ENCODE measurements around the gene CHRNA4. TPM values are rescaled to one million over a fixed set of nuclear protein-coding genes. Genes with fewer than 3 reads are reported as not detected.

Gene CHRNA4
- polyA plus RNA-seq, 1 of the 3 experiments (the other 2 are of a cell fraction), result not detected

DNA sequence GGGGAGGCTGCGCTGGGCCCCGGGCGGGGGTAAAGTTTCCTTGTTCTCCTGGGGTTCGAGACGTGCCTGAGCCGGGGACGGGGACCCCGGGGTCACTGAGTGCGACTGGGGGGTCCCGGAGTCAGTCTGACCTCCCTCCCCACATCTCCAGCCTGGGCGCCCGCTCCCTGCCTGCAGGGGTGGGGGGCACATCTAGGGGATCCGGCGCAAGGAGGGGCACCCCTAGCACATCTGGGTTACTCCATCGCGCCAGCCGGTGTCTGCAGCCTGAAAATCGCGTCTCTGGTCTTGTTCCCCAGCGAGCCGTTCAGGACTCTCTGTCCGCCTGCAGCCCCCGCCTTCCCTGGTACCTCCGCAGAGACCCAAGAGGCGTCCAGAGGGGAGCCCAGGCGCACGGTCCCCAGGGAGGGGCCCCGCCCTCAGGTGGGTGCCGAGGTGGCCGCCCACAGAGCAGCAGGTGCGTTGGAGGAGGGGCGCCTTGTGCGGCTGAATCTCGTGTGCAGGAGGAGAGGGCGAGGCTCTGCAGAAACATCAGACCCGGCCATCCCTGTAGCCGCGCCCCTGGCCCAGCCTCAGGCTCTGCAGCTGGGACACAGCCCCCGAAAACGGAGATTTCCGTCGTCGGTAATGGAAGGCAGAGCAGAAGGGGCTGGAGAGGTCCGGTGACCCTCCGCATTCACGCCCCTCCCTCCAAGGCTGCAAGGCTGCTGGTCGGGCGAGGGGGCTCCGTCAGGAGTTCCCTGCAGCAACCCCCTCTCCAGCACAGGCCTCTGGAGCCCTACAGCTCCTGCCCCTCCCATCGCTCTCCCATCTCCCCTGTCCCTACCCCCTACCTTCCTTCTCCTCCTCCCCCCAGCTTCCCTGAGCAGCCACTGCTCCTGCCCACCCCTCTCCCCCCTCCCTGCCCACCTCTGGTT lies 628 bp upstream of the CHRNA4 start:
- no peak for TF ChIP-seq POLR2AphosphoS5 (IDR thresholded peaks at IDR 0.05; ENCODE audit: low read depth, low read length)
- H4K20me1 ChIP-seq (ENCODE audit: insufficient read depth), result no peaks in the 10 kb centered on the region
- H3K4me3 ChIP-seq (ENCODE audit: low read depth in 2 of 2, low read length in 1 of 2), result no peak overlapping the region
- no peaks in the 10 kb centered on the region for H3K9me3 ChIP-seq
- POLR2A ChIA-PET, result no interaction called here
- 27% methylated on average over 15 of the region's 50 CpGs for WGBS (ENCODE audit: low lambda C conversion rate)
- no peaks in the 10 kb centered on the region; a peak in 1 of 4 replicates for H3K4me1 ChIP-seq (ENCODE audit: control insufficient read depth in 1 of 2, insufficient read depth in 2 of 2, low read depth in 1 of 2, low read length in 1 of 2)
- CTCF ChIA-PET, result interaction anchor here (0.6 to 4.9 kb wide), 4 partner anchors 20 to 139 kb away, joined by 3 to 30 read pairs (median 24); no protein-coding TSS in a partner anchor
- no peaks in the 10 kb centered on the region for H3K27me3 ChIP-seq (ENCODE audit: insufficient read depth)
- no peak overlapping the region for H3K27ac ChIP-seq (ENCODE audit: low read depth in 2 of 2, low read length in 1 of 2)
- no peaks in the 10 kb centered on the region for H3K9me2 ChIP-seq
- H3K36me3 ChIP-seq (replicated peaks in 1 of 2; ENCODE audit: control insufficient read depth in 1 of 2, insufficient read depth in 2 of 2, low read length in 1 of 2), result no peaks in the 10 kb centered on the region
- no peak overlapping the region for H3K9ac ChIP-seq
- DNase-seq, result no peak
- H3K4me2 ChIP-seq, result no peak overlapping the region
- H3F3A ChIP-seq (replicated peaks; ENCODE audit: insufficient read depth), result no peaks in the 10 kb centered on the region
- no peak overlapping the region for H2AFZ ChIP-seq (ENCODE audit: low read depth)
- no peaks in the 10 kb centered on the region for H3K79me2 ChIP-seq (ENCODE audit: insufficient read depth)

DNA sequence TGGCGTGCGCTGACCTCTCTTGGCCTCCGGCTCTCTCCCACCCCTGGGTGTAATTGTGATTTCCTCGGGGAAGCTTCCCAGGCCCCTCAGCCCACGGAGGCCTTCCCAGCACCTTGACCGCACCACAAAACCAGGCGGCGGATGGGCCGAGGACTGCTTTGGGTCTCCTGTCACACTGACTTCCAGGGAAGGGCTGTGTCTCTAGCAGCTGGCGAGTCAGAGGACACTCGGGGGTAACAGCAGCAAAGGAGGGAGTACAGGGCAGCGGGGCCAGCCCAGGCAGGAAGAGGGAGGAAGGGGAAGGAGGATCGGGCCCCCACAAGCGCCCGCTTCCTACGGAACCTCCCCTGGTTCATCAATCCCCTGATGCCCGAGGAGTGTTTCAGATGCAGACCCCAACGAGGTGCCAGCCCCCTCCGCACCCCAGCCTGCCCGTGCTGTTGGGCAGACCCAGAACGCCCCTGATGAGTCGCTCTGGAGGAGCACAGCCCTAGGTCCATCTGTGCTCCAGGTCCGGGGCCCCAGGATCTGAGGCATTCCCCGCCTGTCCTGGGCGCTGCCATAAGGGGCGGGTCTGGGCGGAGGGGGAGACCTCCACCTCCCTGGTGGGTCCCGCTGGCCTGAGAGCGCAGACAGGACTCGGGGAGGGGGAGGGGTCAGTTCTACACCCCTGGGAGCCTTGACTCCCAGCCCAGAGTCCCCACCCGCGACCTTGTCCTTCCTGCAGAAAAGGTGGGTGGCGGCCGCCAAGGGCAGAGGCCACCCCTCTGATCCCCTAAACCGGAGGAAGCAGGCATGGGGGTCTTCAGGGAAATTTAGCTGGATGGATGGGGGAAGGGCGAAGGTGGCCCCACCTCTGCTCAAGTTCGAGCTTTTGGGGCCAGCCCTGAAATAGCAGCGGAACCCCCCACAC lies 956 bp downstream of the CHRNA4 start:
- Histone ChIP-seq H2AFZ (ENCODE audit: low read depth) (no peak overlapping the region), H3K36me3 (replicated peaks in 1 of 2; ENCODE audit: control insufficient read depth in 1 of 2, insufficient read depth in 2 of 2, low read length in 1 of 2) (no peaks in the 10 kb centered on the region), H3K9me3 (no peaks in the 10 kb centered on the region), H4K20me1 (ENCODE audit: insufficient read depth) (no peaks in the 10 kb centered on the region), H3K27ac (ENCODE audit: low read depth in 2 of 2, low read length in 1 of 2) (no peak overlapping the region), H3K4me2 (no peak overlapping the region), H3K79me2 (ENCODE audit: insufficient read depth) (no peaks in the 10 kb centered on the region), H3K9me2 (no peaks in the 10 kb centered on the region), H3K27me3 (ENCODE audit: insufficient read depth) (no peaks in the 10 kb centered on the region), H3K4me1 (ENCODE audit: control insufficient read depth in 1 of 2, insufficient read depth in 2 of 2, low read depth in 1 of 2, low read length in 1 of 2) (no peaks in the 10 kb centered on the region; a peak in 1 of 4 replicates), H3F3A (replicated peaks; ENCODE audit: insufficient read depth) (no peaks in the 10 kb centered on the region), H3K4me3 (ENCODE audit: low read depth in 2 of 2, low read length in 1 of 2) (no peak overlapping the region), H3K9ac (no peak overlapping the region)
- CTCF ChIA-PET, result interaction anchor here (0.7 to 7.3 kb wide), 4 partner anchors 17 to 52 kb away, joined by 3 to 39 read pairs (median 17); no protein-coding TSS in a partner anchor
- no peak for DNase-seq
- POLR2A ChIA-PET, result no interaction called here
- TF ChIP-seq, protein P1, sequence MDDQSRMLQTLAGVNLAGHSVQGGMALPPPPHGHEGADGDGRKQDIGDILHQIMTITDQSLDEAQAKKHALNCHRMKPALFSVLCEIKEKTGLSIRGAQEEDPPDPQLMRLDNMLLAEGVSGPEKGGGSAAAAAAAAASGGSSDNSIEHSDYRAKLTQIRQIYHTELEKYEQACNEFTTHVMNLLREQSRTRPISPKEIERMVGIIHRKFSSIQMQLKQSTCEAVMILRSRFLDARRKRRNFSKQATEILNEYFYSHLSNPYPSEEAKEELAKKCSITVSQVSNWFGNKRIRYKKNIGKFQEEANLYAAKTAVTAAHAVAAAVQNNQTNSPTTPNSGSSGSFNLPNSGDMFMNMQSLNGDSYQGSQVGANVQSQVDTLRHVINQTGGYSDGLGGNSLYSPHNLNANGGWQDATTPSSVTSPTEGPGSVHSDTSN (IDR thresholded peaks at IDR 0.05), result no peak
- no peak for TF ChIP-seq FOXJ3 (CRISPR knock-in tag; IDR thresholded peaks at IDR 0.05)
- no peak for TF ChIP-seq SMC3 (IDR thresholded peaks at IDR 0.05; ENCODE audit: low read depth, low read length)
- no peak for TF ChIP-seq NFIC (IDR thresholded peaks at IDR 0.05; ENCODE audit: borderline replicate concordance)
- TF ChIP-seq, protein P2, sequence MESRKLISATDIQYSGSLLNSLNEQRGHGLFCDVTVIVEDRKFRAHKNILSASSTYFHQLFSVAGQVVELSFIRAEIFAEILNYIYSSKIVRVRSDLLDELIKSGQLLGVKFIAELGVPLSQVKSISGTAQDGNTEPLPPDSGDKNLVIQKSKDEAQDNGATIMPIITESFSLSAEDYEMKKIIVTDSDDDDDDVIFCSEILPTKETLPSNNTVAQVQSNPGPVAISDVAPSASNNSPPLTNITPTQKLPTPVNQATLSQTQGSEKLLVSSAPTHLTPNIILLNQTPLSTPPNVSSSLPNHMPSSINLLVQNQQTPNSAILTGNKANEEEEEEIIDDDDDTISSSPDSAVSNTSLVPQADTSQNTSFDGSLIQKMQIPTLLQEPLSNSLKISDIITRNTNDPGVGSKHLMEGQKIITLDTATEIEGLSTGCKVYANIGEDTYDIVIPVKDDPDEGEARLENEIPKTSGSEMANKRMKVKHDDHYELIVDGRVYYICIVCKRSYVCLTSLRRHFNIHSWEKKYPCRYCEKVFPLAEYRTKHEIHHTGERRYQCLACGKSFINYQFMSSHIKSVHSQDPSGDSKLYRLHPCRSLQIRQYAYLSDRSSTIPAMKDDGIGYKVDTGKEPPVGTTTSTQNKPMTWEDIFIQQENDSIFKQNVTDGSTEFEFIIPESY (IDR thresholded peaks at IDR 0.05; ENCODE audit: borderline replicate concordance, low read depth), result no peak
- TF ChIP-seq EZH2phosphoT487 (IDR thresholded peaks at IDR 0.05; ENCODE audit: borderline replicate concordance, low read depth), result no peak
- 55% methylated on average over 21 of the region's 38 CpGs for WGBS (ENCODE audit: low lambda C conversion rate)

Measured in SK-N-SH (cell line).